ENCODE measurements around the gene XYLT1.

- TF ChIP-seq CTCF (IDR thresholded peaks at IDR 0.05; ENCODE audit: low read depth, low read length) (peak; percentile 49), EZH2phosphoT487 (IDR thresholded peaks at IDR 0.05; ENCODE audit: low read depth) (no peak)
Observed at GRCh38 chr16:17211797-17212196, 259.0 kb downstream of the XYLT1 start.

Measured in OCI-LY3 (cell line).